ENCODE results near the gene APOA4. TPM values are rescaled to one million over a fixed set of nuclear protein-coding genes. Genes with fewer than 3 reads are reported as not detected.

Gene APOA4
- total RNA-seq, 1 experiment from 2014 or later = not detected

DNA sequence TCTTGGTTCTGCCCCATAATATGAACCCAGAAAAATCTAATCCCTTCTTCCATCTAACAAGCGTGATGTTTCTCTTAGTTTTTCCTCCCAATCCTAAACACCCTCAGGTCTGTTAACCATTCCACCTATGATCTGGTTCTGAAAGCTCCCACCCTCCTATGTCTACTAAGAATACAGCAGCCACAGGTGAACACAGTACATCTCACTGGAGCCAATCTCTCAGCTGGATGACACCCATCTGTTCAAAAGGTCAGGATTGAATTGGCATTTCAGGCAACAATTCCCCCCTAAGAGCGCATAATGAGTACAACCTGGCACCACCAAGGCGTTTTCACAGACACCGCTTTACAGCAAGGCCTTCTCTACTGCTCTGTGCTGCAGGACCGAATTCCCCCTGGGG is 33.3 kb upstream of the APOA4 start:
- Histone ChIP-seq H3K4me1 (ENCODE audit: control insufficient read depth in 1 of 2, insufficient read depth in 2 of 2, low read length in 2 of 2) (peaks cover 0 to 21% of the 10 kb centered on the region in 2 experiments; a peak in 2 of 4 replicates), H3K36me3 (ENCODE audit: control insufficient read depth in 1 of 2, insufficient read depth in 2 of 2, low read length in 2 of 2) (no peaks in the 10 kb centered on the region; a peak in 1 of 4 replicates), H3K9me2 (ENCODE audit: insufficient read depth) (no peaks in the 10 kb centered on the region), H3K4me3 (replicated peaks in 1 of 2; ENCODE audit: low read depth in 1 of 2, low read length in 2 of 2) (no peak overlapping the region), H3K27me3 (ENCODE audit: insufficient read depth, low read length) (no peaks in the 10 kb centered on the region), H4K20me1 (ENCODE audit: insufficient read depth) (no peaks in the 10 kb centered on the region), H3K79me2 (ENCODE audit: insufficient read depth, low read length) (no peaks in the 10 kb centered on the region), H2AFZ (ENCODE audit: low read depth, low read length, poor library complexity, severe bottlenecking) (no peak overlapping the region), H3K27ac (ENCODE audit: low read depth, low read length) (no peak overlapping the region), H3K9ac (ENCODE audit: low read length) (no peak overlapping the region), H3K4me2 (ENCODE audit: low read length) (no peak overlapping the region), H3K9me3 (ENCODE audit: control insufficient read depth in 1 of 2, insufficient read depth in 1 of 2, low read depth in 1 of 2, low read length in 2 of 2) (no peaks in the 10 kb centered on the region)
- intact Hi-C loops (cut with micrococcal nuclease) = no loop called here
- ATAC-seq (no peak), DNase-seq (ENCODE audit: low read depth, low spot score) (no peak)
- TF ChIP-seq CEBPB (IDR thresholded peaks at IDR 0.05; ENCODE audit: low read depth) (no peak), FOSL1 (IDR thresholded peaks at IDR 0.05; ENCODE audit: low read depth) (no peak), CBX3 (IDR thresholded peaks at IDR 0.05; ENCODE audit: low read depth) (no peak), SP1 (IDR thresholded peaks at IDR 0.05; ENCODE audit: low read depth) (no peak), ELF1 (IDR thresholded peaks at IDR 0.05; ENCODE audit: borderline replicate concordance, low read depth) (no peak), POLR2AphosphoS5 (IDR thresholded peaks at IDR 0.05; ENCODE audit: low read depth, low read length) (no peak)
- TF ChIP-seq, protein P1, sequence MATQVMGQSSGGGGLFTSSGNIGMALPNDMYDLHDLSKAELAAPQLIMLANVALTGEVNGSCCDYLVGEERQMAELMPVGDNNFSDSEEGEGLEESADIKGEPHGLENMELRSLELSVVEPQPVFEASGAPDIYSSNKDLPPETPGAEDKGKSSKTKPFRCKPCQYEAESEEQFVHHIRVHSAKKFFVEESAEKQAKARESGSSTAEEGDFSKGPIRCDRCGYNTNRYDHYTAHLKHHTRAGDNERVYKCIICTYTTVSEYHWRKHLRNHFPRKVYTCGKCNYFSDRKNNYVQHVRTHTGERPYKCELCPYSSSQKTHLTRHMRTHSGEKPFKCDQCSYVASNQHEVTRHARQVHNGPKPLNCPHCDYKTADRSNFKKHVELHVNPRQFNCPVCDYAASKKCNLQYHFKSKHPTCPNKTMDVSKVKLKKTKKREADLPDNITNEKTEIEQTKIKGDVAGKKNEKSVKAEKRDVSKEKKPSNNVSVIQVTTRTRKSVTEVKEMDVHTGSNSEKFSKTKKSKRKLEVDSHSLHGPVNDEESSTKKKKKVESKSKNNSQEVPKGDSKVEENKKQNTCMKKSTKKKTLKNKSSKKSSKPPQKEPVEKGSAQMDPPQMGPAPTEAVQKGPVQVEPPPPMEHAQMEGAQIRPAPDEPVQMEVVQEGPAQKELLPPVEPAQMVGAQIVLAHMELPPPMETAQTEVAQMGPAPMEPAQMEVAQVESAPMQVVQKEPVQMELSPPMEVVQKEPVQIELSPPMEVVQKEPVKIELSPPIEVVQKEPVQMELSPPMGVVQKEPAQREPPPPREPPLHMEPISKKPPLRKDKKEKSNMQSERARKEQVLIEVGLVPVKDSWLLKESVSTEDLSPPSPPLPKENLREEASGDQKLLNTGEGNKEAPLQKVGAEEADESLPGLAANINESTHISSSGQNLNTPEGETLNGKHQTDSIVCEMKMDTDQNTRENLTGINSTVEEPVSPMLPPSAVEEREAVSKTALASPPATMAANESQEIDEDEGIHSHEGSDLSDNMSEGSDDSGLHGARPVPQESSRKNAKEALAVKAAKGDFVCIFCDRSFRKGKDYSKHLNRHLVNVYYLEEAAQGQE (IDR thresholded peaks at IDR 0.05; ENCODE audit: low read depth) = no peak
- ChIA-PET CTCF (no interaction called here), POLR2A (no interaction called here), RAD21 (ENCODE audit: low non-redundant PET in 1 of 2, low total read pairs in 2 of 2, uncharacterized antibody in 2 of 2, unreplicated experiment in 2 of 2) (no interaction called here)
- BruUV-seq (replicated peaks) = no TSS peak

DNA sequence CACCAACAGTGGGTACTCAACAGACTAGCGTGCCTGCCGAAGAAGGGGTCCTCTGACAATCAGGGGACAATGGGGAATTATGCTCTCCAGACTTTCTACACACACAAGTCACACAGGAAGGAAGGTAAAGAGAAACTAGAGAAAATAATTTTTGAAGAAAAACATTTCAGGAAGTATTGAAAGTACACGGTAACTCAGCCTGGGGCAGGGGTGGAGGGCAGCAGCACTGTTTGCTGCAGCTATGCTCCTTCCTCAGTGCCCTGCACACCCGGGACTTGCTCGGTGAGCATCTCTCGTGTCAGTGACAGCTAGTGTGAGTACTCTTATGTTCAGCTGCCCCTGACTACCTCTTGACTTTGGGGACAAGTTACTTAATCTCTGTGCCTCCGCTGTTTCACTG is 32.3 kb upstream of the APOA4 start:
- no peak overlapping the region for H3K27ac ChIP-seq (ENCODE audit: low read depth, low read length)
- no peaks in the 10 kb centered on the region for H3K27me3 ChIP-seq (ENCODE audit: insufficient read depth, low read length)
- H3K4me1 ChIP-seq (ENCODE audit: control insufficient read depth in 1 of 2, insufficient read depth in 2 of 2, low read length in 2 of 2) = peaks cover 0 to 21% of the 10 kb centered on the region in 2 experiments; a peak in 2 of 4 replicates
- no TSS peak for BruUV-seq (replicated peaks)
- no peaks in the 10 kb centered on the region for H3K9me2 ChIP-seq (ENCODE audit: insufficient read depth)
- TF ChIP-seq FOSL1 (IDR thresholded peaks at IDR 0.05; ENCODE audit: low read depth) (no peak), YY1 (IDR thresholded peaks at IDR 0.05; ENCODE audit: extremely low read depth, insufficient replicate concordance, low read depth, low read length) (no peak), POLR2AphosphoS5 (IDR thresholded peaks at IDR 0.05; ENCODE audit: low read depth, low read length) (no peak), RAD21 (IDR thresholded peaks at IDR 0.05; ENCODE audit: low read depth) (no peak), SP1 (IDR thresholded peaks at IDR 0.05; ENCODE audit: low read depth) (no peak)
- TF ChIP-seq, protein P2, sequence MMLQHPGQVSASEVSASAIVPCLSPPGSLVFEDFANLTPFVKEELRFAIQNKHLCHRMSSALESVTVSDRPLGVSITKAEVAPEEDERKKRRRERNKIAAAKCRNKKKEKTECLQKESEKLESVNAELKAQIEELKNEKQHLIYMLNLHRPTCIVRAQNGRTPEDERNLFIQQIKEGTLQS (IDR thresholded peaks at IDR 0.05) = no peak
- H3K9ac ChIP-seq (ENCODE audit: low read length) = no peak overlapping the region
- intact Hi-C loops (cut with micrococcal nuclease) = no loop called here
- H2AFZ ChIP-seq (ENCODE audit: low read depth, low read length, poor library complexity, severe bottlenecking) = no peak overlapping the region
- H3K9me3 ChIP-seq (ENCODE audit: control insufficient read depth in 1 of 2, insufficient read depth in 1 of 2, low read depth in 1 of 2, low read length in 2 of 2) = no peaks in the 10 kb centered on the region
- H3K4me2 ChIP-seq (ENCODE audit: low read length) = no peak overlapping the region
- ChIA-PET CTCF (no interaction called here), POLR2A (no interaction called here), RAD21 (ENCODE audit: low non-redundant PET in 1 of 2, low total read pairs in 2 of 2, uncharacterized antibody in 2 of 2, unreplicated experiment in 2 of 2) (interaction anchor here in 1 of 2 experiments (0.7 kb wide), 1 partner anchor 72 kb away, joined by 3 read pairs; no protein-coding TSS in a partner anchor)
- H3K79me2 ChIP-seq (ENCODE audit: insufficient read depth, low read length) = no peaks in the 10 kb centered on the region
- no peaks in the 10 kb centered on the region; a peak in 1 of 4 replicates for H3K36me3 ChIP-seq (ENCODE audit: control insufficient read depth in 1 of 2, insufficient read depth in 2 of 2, low read length in 2 of 2)
- H4K20me1 ChIP-seq (ENCODE audit: insufficient read depth) = no peaks in the 10 kb centered on the region
- ATAC-seq (no peak), DNase-seq (ENCODE audit: low read depth, low spot score) (no peak)
- H3K4me3 ChIP-seq (replicated peaks in 1 of 2; ENCODE audit: low read depth in 1 of 2, low read length in 2 of 2) = no peak overlapping the region
